Liver (tissue), 3 donors: ENCODE measurements around the gene PTBP3.

Source experiments
- GABPA ChIP-seq, 2 donors: IDR thresholded peaks in 1 of 2; conservative IDR thresholded peaks in 1 of 2; 2 replicates each; pipeline ENCODE4 v1.6.1; 2016; ENCODE audit warnings: antibody characterized with exemption in 2 of 2, mild to moderate bottlenecking in 1 of 2, moderate library complexity in 1 of 2
- TF ChIP-seq, protein P1 (sequence below): fragments of 150-350 bp; IDR thresholded peaks from 2 replicates; pipeline ENCODE4 v1.5.1; 2017; ENCODE audit warnings: improper control_type of control experiment, low read depth, low read length; ENCODE audit not compliant: missing input control
- TF ChIP-seq, protein P2 (sequence below): IDR thresholded peaks from 2 replicates; pipeline ENCODE4 v1.6.1; 2016; ENCODE audit warnings: antibody characterized with exemption, mild to moderate bottlenecking
- donor health status: healthy.
- donor health status: healthy.

GRCh38 chr9:112188884-112189283 is 144.5 kb downstream of the PTBP3 start:
- TF ChIP-seq GABPA (IDR thresholded peaks at IDR 0.05 in 1 of 2, conservative IDR thresholded peaks at IDR 0.05 in 1 of 2): no peak
- TF ChIP-seq, protein P1, sequence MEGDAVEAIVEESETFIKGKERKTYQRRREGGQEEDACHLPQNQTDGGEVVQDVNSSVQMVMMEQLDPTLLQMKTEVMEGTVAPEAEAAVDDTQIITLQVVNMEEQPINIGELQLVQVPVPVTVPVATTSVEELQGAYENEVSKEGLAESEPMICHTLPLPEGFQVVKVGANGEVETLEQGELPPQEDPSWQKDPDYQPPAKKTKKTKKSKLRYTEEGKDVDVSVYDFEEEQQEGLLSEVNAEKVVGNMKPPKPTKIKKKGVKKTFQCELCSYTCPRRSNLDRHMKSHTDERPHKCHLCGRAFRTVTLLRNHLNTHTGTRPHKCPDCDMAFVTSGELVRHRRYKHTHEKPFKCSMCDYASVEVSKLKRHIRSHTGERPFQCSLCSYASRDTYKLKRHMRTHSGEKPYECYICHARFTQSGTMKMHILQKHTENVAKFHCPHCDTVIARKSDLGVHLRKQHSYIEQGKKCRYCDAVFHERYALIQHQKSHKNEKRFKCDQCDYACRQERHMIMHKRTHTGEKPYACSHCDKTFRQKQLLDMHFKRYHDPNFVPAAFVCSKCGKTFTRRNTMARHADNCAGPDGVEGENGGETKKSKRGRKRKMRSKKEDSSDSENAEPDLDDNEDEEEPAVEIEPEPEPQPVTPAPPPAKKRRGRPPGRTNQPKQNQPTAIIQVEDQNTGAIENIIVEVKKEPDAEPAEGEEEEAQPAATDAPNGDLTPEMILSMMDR: no peak
- TF ChIP-seq, protein P2, sequence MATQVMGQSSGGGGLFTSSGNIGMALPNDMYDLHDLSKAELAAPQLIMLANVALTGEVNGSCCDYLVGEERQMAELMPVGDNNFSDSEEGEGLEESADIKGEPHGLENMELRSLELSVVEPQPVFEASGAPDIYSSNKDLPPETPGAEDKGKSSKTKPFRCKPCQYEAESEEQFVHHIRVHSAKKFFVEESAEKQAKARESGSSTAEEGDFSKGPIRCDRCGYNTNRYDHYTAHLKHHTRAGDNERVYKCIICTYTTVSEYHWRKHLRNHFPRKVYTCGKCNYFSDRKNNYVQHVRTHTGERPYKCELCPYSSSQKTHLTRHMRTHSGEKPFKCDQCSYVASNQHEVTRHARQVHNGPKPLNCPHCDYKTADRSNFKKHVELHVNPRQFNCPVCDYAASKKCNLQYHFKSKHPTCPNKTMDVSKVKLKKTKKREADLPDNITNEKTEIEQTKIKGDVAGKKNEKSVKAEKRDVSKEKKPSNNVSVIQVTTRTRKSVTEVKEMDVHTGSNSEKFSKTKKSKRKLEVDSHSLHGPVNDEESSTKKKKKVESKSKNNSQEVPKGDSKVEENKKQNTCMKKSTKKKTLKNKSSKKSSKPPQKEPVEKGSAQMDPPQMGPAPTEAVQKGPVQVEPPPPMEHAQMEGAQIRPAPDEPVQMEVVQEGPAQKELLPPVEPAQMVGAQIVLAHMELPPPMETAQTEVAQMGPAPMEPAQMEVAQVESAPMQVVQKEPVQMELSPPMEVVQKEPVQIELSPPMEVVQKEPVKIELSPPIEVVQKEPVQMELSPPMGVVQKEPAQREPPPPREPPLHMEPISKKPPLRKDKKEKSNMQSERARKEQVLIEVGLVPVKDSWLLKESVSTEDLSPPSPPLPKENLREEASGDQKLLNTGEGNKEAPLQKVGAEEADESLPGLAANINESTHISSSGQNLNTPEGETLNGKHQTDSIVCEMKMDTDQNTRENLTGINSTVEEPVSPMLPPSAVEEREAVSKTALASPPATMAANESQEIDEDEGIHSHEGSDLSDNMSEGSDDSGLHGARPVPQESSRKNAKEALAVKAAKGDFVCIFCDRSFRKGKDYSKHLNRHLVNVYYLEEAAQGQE: no peak
